IPS-18c (cell line): ENCODE measurements around the gene CROCC2.

ENCODE experiments used
- H3K4me3 ChIP-seq: 2 replicates; pipeline ENCODE4 v1.7.0; 2013; ENCODE audit warnings: low read depth, mild to moderate bottlenecking, low read length, moderate library complexity; ENCODE audit not compliant: insufficient read depth
- H3K9me3 ChIP-seq: one replicate; pipeline ENCODE4 v1.6.1; 2013; ENCODE audit warnings: mild to moderate bottlenecking, low read length, moderate library complexity; ENCODE audit not compliant: control insufficient read depth, insufficient read depth

CROCC2 gene

DNA sequence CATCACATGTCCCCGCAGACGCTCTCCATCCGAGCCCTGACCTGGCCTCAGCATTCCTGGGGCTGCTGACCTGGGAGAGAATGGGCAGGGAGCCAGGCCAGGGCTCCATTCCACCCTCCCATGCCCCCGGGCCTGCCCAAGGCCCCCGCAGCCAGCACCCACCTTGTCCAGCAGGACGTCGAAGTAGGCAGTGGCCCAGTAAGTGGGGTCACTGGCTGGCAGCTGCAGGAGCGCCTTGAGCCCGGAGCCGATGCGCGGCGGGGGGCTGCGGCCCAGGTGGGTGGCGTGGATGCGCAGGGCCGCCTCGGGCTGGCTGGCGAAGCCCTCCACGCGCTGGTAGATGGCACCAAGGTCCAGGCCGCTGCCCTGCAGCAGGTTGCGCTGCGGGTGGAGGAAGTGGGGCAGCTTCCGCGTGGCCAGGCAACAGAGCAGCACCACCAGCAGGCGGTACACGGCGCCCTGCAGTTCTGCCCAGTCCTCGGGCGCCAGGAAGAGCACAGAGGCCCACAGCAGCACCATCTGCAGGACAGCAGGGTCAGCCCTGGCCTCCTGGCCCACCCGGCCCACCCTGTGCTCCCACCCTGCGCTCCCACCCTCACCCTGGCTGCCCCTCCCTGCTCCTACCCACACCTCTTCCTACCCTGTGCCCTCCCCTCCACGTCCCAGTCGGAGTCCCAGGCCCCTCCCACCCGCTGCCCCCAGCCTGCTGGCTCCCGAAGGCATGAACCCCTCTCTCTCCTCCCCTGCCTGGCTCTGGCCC lies 17.8 kb upstream of the CROCC2 start:
- H3K4me3 ChIP-seq, result no peak overlapping the region
- no peaks in the 10 kb centered on the region for H3K9me3 ChIP-seq

DNA sequence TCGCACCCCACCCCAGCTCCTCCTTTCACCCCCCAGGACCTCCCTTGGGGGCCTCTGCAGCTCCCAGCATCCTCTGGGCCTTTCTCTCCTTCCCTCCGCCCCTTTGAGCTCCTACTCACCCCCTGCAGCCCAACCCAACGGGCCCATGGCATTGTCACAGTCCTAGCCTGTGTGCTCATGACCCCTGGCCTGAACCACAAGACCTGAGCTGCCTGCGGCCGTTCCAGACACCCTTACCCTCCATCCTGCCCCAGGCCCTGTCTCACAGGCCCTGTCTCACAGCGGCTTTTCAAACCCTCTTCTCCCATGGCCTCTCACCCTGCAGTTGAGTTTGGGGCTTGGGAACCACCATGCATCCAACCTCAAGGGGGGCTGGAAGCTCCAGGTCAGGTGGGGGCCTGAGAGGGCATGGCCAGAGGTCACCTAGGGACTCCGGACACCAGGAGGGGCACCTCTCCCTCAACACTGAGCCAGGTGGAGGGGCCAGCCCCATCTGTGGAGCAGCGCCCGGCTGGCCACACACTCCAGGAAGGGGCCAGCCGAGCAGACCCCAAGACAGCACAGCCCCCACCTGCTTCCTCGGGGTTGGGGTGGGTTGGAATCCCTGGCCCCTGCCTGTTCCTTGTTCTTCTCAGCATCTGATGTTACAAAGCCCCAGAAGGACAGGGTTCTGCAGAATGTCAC lies 17.1 kb upstream of the CROCC2 start:
- Histone ChIP-seq H3K9me3 (no peaks in the 10 kb centered on the region), H3K4me3 (no peak overlapping the region)

GRCh38 chr2:240889601-240890560 lies 16.3 kb upstream of the CROCC2 start:
- Histone ChIP-seq H3K9me3 (no peaks in the 10 kb centered on the region), H3K4me3 (no peak overlapping the region)

GRCh38 chr2:240890691-240891090 lies 15.4 kb upstream of the CROCC2 start:
- H3K9me3 ChIP-seq, result no peaks in the 10 kb centered on the region
- no peak overlapping the region for H3K4me3 ChIP-seq

- no peak overlapping the region for H3K4me3 ChIP-seq
- no peaks in the 10 kb centered on the region for H3K9me3 ChIP-seq
These were observed 14.4 kb upstream of the CROCC2 start for GRCh38 chr2:240891492-240892340.

- Histone ChIP-seq H3K4me3 (no peak overlapping the region), H3K9me3 (no peaks in the 10 kb centered on the region)
These were observed 13.8 kb upstream of the CROCC2 start for GRCh38 chr2:240892356-240892755.

DNA sequence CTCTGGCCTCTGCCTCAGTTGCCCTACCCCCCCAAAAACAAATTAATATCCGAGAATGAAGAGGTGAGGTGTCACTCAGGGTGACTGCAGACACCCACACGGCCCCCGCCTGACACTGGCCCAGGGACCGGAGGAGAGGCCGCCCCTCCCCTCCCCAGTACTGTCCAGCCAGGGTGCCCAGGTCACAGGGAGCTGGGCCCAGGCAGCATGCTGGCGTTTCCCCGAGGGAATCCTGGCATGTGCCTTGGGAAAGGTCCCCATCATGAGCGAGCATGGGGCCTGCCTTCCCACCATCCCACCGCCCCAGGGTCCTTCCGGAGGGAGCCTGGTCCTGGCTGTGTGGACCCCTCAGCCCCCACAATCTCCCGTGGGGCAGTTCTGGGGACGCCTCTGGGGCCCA lies 13.2 kb upstream of the CROCC2 start:
- H3K9me3 ChIP-seq, result peaks cover 2% of the 10 kb centered on the region
- no peak overlapping the region for H3K4me3 ChIP-seq

- H3K4me3 ChIP-seq, result no peak overlapping the region
- peaks cover 2% of the 10 kb centered on the region for H3K9me3 ChIP-seq
These were observed 12.7 kb upstream of the CROCC2 start for GRCh38 chr2:240893363-240893844.

DNA sequence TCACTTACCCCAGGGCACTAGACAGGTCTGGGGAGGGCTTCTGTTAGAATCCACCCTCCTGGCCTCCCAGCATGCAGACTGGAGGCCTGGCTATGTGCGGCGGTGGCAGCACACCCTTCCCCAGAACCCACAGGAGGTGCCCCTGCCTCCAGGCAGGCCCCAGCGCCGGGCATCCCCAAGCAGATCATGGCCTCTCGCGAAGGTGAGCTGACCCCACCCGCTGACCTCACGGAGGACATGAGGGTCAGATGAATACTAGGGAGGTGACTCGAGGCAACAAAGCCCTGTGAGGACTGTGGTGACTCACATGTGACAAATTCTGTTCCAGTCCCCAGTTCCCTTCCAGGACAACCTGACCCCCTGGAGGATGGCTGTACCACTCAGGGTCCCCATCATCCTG lies 12.1 kb upstream of the CROCC2 start:
- Histone ChIP-seq H3K9me3 (peaks cover 2% of the 10 kb centered on the region), H3K4me3 (no peak overlapping the region)

DNA sequence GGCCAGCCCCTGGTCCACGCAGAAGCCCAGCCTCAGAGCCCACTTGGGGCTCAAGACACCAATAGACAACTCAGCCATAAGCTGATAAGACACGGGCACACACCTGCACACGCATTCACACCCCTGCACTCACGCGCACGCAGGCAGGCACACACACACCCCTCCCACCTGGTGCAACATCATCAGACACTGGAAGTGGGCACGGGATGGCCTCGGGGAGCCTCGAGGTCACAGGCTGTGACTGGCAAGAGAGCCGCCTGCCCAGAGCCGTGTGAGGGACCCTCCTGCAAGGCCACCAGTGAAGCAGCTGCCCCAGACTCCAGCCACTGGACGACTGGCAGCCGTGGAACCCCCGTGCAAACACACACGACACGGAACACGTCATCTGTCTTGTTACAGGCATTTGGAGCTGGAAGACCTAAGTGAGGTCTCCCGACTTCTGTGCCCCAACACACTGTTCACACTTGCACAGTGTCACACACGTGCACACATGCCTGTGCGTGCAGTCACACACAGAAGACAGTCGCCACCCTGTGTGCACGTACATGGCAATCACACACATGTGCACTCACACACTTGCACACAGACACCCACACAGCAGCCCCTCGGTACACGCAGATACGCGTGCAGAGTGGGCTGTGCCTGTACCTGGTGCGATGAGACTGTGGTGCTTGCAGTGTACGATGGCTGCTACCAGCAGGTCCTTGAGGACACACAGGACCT lies 11.1 kb upstream of the CROCC2 start:
- Histone ChIP-seq H3K9me3 (peaks cover 2% of the 10 kb centered on the region), H3K4me3 (no peak overlapping the region)

GRCh38 chr2:240895656-240896388 lies 10.3 kb upstream of the CROCC2 start, which contains the start of gene MAB21L4:
MAB21L4 (minus strand) TSS chr2:240896156; CDS start chr2:240895997, 159 bp downstream.
- Histone ChIP-seq H3K4me3 (no peak within 1 kb of the TSS), H3K9me3 (peaks cover 2% of the 10 kb centered on the region)

- Histone ChIP-seq H3K9me3 (peaks cover 2% of the 10 kb centered on the region), H3K4me3 (no peak overlapping the region)
These were observed 9.7 kb upstream of the CROCC2 start for GRCh38 chr2:240896394-240896793.

GRCh38 chr2:240896871-240897692 lies 9.1 kb upstream of the CROCC2 start:
- Histone ChIP-seq H3K4me3 (no peak overlapping the region), H3K9me3 (peaks cover 2% of the 10 kb centered on the region)

DNA sequence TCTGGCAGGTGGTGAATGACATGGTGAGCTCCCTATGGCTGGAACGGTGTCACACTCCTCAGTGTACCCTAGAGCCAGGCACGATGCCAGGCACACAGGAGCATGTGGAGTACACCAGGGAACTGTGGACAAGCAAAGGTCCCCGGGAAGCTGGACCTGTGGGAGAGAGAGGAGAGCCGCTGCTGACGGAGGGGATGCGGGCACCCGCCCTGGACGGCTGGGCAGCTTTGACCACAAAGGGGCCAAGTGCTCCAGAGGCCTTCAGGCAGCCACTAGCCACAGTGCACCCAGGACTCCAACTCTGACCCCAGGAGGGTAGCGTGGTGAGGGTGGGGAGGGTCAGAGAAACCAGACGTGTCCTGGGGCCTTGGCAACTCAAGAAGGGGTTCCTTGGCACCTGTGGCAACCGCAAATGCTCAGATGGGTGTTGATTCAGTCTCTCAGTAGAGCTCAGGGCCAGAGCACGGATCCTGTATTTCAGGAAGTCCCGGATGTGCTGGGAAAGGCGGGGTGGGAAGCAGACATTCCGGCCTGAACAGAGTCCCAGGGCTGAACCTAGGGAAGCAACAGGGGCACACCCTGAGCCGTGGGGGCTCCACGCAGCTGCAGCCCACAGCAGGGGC lies 7.9 kb upstream of the CROCC2 start:
- Histone ChIP-seq H3K9me3 (peaks cover 2% of the 10 kb centered on the region), H3K4me3 (no peak overlapping the region)
